Measurements from ENCODE around the gene MGAT5B.

Gene MGAT5B

GRCh38 chr17:76951375-76951905 is 83.2 kb downstream of the MGAT5B start:
- H3K4me1 ChIP-seq: no peaks in the 10 kb centered on the region
- no peaks in the 10 kb centered on the region for H3K9me3 ChIP-seq
- H3K4me3 ChIP-seq: no peak overlapping the region
- in situ Hi-C loops (cut with MboI; ENCODE audit: low sequenced_read_pairs): no loop called here
- no peaks in the 10 kb centered on the region for H3K36me3 ChIP-seq (replicated peaks)
- H3K27me3 ChIP-seq (ENCODE audit: low read depth): no peaks in the 10 kb centered on the region
- DNase-seq (ENCODE audit: low spot score in 2 of 2): no peak

GRCh38 chr17:76952402-76952801 is 84.2 kb downstream of the MGAT5B start:
- no peak for DNase-seq (ENCODE audit: low spot score in 2 of 2)
- H3K4me3 ChIP-seq: no peak overlapping the region
- no peaks in the 10 kb centered on the region for H3K9me3 ChIP-seq
- no peaks in the 10 kb centered on the region for H3K27me3 ChIP-seq (ENCODE audit: low read depth)
- H3K4me1 ChIP-seq: no peaks in the 10 kb centered on the region
- H3K36me3 ChIP-seq (replicated peaks): no peaks in the 10 kb centered on the region
- in situ Hi-C loops (cut with MboI; ENCODE audit: low sequenced_read_pairs): no loop called here

GRCh38 chr17:76953066-76953465 is 84.9 kb downstream of the MGAT5B start:
- Histone ChIP-seq H3K36me3 (replicated peaks) (no peaks in the 10 kb centered on the region), H3K27me3 (ENCODE audit: low read depth) (no peaks in the 10 kb centered on the region; the same call in 1 of the 2 replicates), H3K9me3 (no peaks in the 10 kb centered on the region), H3K4me3 (no peak overlapping the region), H3K4me1 (no peaks in the 10 kb centered on the region)
- DNase-seq (ENCODE audit: low spot score in 2 of 2): no peak
- in situ Hi-C loops (cut with MboI; ENCODE audit: low sequenced_read_pairs): no loop called here

GRCh38 chr17:76953946-76954345 is 85.7 kb downstream of the MGAT5B start:
- no peaks in the 10 kb centered on the region for H3K4me1 ChIP-seq
- in situ Hi-C loops (cut with MboI; ENCODE audit: low sequenced_read_pairs): no loop called here

GRCh38 chr17:76955191-76955590 is 87.0 kb downstream of the MGAT5B start:
- Histone ChIP-seq H3K27me3 (ENCODE audit: low read depth) (no peaks in the 10 kb centered on the region; the same call in 1 of the 2 replicates), H3K4me1 (no peaks in the 10 kb centered on the region), H3K36me3 (replicated peaks) (no peaks in the 10 kb centered on the region), H3K9me3 (no peaks in the 10 kb centered on the region), H3K4me3 (no peak overlapping the region)
- in situ Hi-C loops (cut with MboI; ENCODE audit: low sequenced_read_pairs): no loop called here
- DNase-seq (ENCODE audit: low spot score in 2 of 2): no peak

More at GRCh38 chr17:76953946-76954345, 85.7 kb downstream of the MGAT5B start:
- H3K9me3 ChIP-seq: no peaks in the 10 kb centered on the region
- H3K4me3 ChIP-seq: no peak overlapping the region
- no peaks in the 10 kb centered on the region for H3K36me3 ChIP-seq (replicated peaks)
- DNase-seq (ENCODE audit: low spot score in 2 of 2): no peak
- H3K27me3 ChIP-seq (ENCODE audit: low read depth): no peaks in the 10 kb centered on the region; the same call in 1 of the 2 replicates

- Histone ChIP-seq H3K27me3 (ENCODE audit: low read depth) (no peaks in the 10 kb centered on the region; the same call in 1 of the 2 replicates), H3K4me3 (no peak overlapping the region), H3K4me1 (no peaks in the 10 kb centered on the region), H3K36me3 (replicated peaks) (no peaks in the 10 kb centered on the region), H3K9me3 (no peaks in the 10 kb centered on the region)
- DNase-seq (ENCODE audit: low spot score in 2 of 2): no peak
- in situ Hi-C loops (cut with MboI; ENCODE audit: low sequenced_read_pairs): no loop called here
These were observed 88.8 kb downstream of the MGAT5B start for GRCh38 chr17:76956846-76957540.

GRCh38 chr17:76957678-76958464 is 89.7 kb downstream of the MGAT5B start:
- no peaks in the 10 kb centered on the region for H3K9me3 ChIP-seq
- in situ Hi-C loops (cut with MboI; ENCODE audit: low sequenced_read_pairs): no loop called here
- H3K36me3 ChIP-seq (replicated peaks): no peaks in the 10 kb centered on the region
- H3K4me3 ChIP-seq: no peak overlapping the region
- no peak for DNase-seq (ENCODE audit: low spot score in 2 of 2)
- H3K27me3 ChIP-seq (ENCODE audit: low read depth): no peaks in the 10 kb centered on the region; the same call in 1 of the 2 replicates
- no peaks in the 10 kb centered on the region for H3K4me1 ChIP-seq

- Histone ChIP-seq H3K4me3 (no peak overlapping the region), H3K9me3 (no peaks in the 10 kb centered on the region), H3K36me3 (replicated peaks) (no peaks in the 10 kb centered on the region), H3K27me3 (ENCODE audit: low read depth) (no peaks in the 10 kb centered on the region; the same call in 1 of the 2 replicates), H3K4me1 (no peaks in the 10 kb centered on the region)
- DNase-seq (ENCODE audit: low spot score in 2 of 2): no peak
- in situ Hi-C loops (cut with MboI; ENCODE audit: low sequenced_read_pairs): no loop called here
These were observed 90.8 kb downstream of the MGAT5B start for GRCh38 chr17:76958974-76959373.

- H3K27me3 ChIP-seq (ENCODE audit: low read depth): peaks cover 2% of the 10 kb centered on the region; the same call in 1 of the 2 replicates
- H3K36me3 ChIP-seq (replicated peaks): no peaks in the 10 kb centered on the region
- no peaks in the 10 kb centered on the region for H3K4me1 ChIP-seq
- in situ Hi-C loops (cut with MboI; ENCODE audit: low sequenced_read_pairs): no loop called here
- H3K9me3 ChIP-seq: no peaks in the 10 kb centered on the region
- no peak overlapping the region for H3K4me3 ChIP-seq
- no peak for DNase-seq (ENCODE audit: low spot score in 2 of 2)
These were observed 93.7 kb downstream of the MGAT5B start for GRCh38 chr17:76961869-76962268.

- Histone ChIP-seq H3K27me3 (ENCODE audit: low read depth) (0 out of 2 replicates have a peak, but pooled peaks cover 2% of the 10 kb centered on the region), H3K9me3 (no peaks in the 10 kb centered on the region), H3K4me3 (no peak overlapping the region), H3K36me3 (replicated peaks) (no peaks in the 10 kb centered on the region), H3K4me1 (no peaks in the 10 kb centered on the region)
- in situ Hi-C loops (cut with MboI; ENCODE audit: low sequenced_read_pairs): no loop called here
- DNase-seq (ENCODE audit: low spot score in 2 of 2): no peak
These were observed 94.7 kb downstream of the MGAT5B start for GRCh38 chr17:76962858-76963257.

GRCh38 chr17:76966016-76966415 is 97.8 kb downstream of the MGAT5B start:
- Histone ChIP-seq H3K9me3 (no peaks in the 10 kb centered on the region), H3K4me3 (no peak overlapping the region), H3K27me3 (ENCODE audit: low read depth) (0 out of 2 replicates have a peak, but pooled peaks cover 2% of the 10 kb centered on the region), H3K4me1 (peaks cover 11% of the 10 kb centered on the region), H3K36me3 (replicated peaks) (no peaks in the 10 kb centered on the region)
- in situ Hi-C loops (cut with MboI; ENCODE audit: low sequenced_read_pairs): no loop called here
- DNase-seq (ENCODE audit: low spot score in 2 of 2): no peak

GRCh38 chr17:76966486-76967181 is 98.4 kb downstream of the MGAT5B start:
- H3K4me3 ChIP-seq: no peak overlapping the region
- H3K9me3 ChIP-seq: no peaks in the 10 kb centered on the region
- in situ Hi-C loops (cut with MboI; ENCODE audit: low sequenced_read_pairs): no loop called here
- DNase-seq (ENCODE audit: low spot score in 2 of 2): no peak
- H3K36me3 ChIP-seq (replicated peaks): no peaks in the 10 kb centered on the region
- peaks cover 11% of the 10 kb centered on the region for H3K4me1 ChIP-seq
- 0 out of 2 replicates have a peak, but pooled peaks cover 2% of the 10 kb centered on the region for H3K27me3 ChIP-seq (ENCODE audit: low read depth)

GRCh38 chr17:76967762-76968161 is 99.6 kb downstream of the MGAT5B start:
- no peak overlapping the region for H3K4me3 ChIP-seq
- 0 out of 2 replicates have a peak, but pooled peaks cover 2% of the 10 kb centered on the region for H3K27me3 ChIP-seq (ENCODE audit: low read depth)
- in situ Hi-C loops (cut with MboI; ENCODE audit: low sequenced_read_pairs): no loop called here
- H3K36me3 ChIP-seq (replicated peaks): no peaks in the 10 kb centered on the region
- DNase-seq (ENCODE audit: low spot score in 2 of 2): no peak
- no peaks in the 10 kb centered on the region for H3K9me3 ChIP-seq
- H3K4me1 ChIP-seq: peaks cover 11% of the 10 kb centered on the region

Measured in HAP-1 (cell line).